Keratinocyte (primary cell): ENCODE results near the gene N4BP3. TPM values are rescaled to one million over a fixed set of nuclear protein-coding genes. Genes with fewer than 3 reads are reported as not detected.

Source experiments
- DNase-seq: peaks from one replicate; pipeline ENCODE4 v3.0.0-alpha.2; 2011; ENCODE audit warnings: low read depth, missing footprints, low spot score
- FAIRE-seq: peaks from 2 replicates; lab custom pipeline; 2011; peaks lifted over from hg19 to GRCh38; lab: Jason Lieb, UNC
- H2AFZ ChIP-seq: 2 replicates; pipeline ENCODE4 v1.6.0; 2012; ENCODE audit warnings: low read length, control low read depth, inconsistent platforms; ENCODE audit not compliant: control insufficient read depth
- H3K27ac ChIP-seq: 2 replicates; pipeline ENCODE4 v1.5.1; 2011; ENCODE audit warnings: low read length; ENCODE audit not compliant: control insufficient read depth, insufficient read depth
- H3K27me3 ChIP-seq: 3 replicates; pipeline ENCODE4 v1.6.0; 2011; ENCODE audit warnings: low read length; ENCODE audit not compliant: control insufficient read depth, insufficient read depth; ENCODE audit errors: extremely low read depth
- H3K36me3 ChIP-seq, 2 experiments: 2 replicates in 1 of 2; 3 replicates in 1 of 2; pipeline ENCODE4 v1.5.1; 2011; ENCODE audit warnings: low read length in 2 of 2, mild to moderate bottlenecking in 1 of 2; ENCODE audit not compliant: control insufficient read depth in 2 of 2, insufficient read depth in 2 of 2; ENCODE audit errors: extremely low read depth in 1 of 2
- H3K4me1 ChIP-seq: 3 replicates; pipeline ENCODE4 v1.5.1; 2011; ENCODE audit warnings: low read length; ENCODE audit not compliant: control insufficient read depth, insufficient read depth; ENCODE audit errors: extremely low read depth
- H3K4me2 ChIP-seq: 3 replicates; pipeline ENCODE4 v1.6.0; 2011; ENCODE audit warnings: low read depth, low read length; ENCODE audit not compliant: control insufficient read depth, insufficient read depth; ENCODE audit errors: extremely low read depth
- H3K4me3 ChIP-seq, 3 experiments: fragments of 200-600 bp in 1 of 3; sonication (generic) in 1 of 3; 2 replicates in 2 of 3; 3 replicates in 1 of 3; pipeline ENCODE4 v1.5.1; 2011 to 2016; ENCODE audit warnings: low read length in 3 of 3, mild to moderate bottlenecking in 3 of 3, control low read depth in 2 of 3, inconsistent platforms in 1 of 3, low read depth in 1 of 3, mixed read lengths in 1 of 3, mixed run types in 1 of 3, moderate library complexity in 1 of 3; ENCODE audit not compliant: control insufficient read depth in 2 of 3, insufficient read depth in 2 of 3; ENCODE audit errors: extremely low read depth in 1 of 3
- H3K79me2 ChIP-seq: 2 replicates; pipeline ENCODE4 v1.6.0; 2012; ENCODE audit warnings: low read length; ENCODE audit not compliant: control insufficient read depth, insufficient read depth
- H3K9ac ChIP-seq: 3 replicates; pipeline ENCODE4 v1.6.0; 2011; ENCODE audit warnings: low read length; ENCODE audit not compliant: control insufficient read depth, insufficient read depth; ENCODE audit errors: extremely low read depth
- H3K9me1 ChIP-seq: 3 replicates; pipeline ENCODE4 v1.6.0; 2011; ENCODE audit warnings: low read length; ENCODE audit not compliant: control insufficient read depth, insufficient read depth; ENCODE audit errors: extremely low read depth
- H3K9me3 ChIP-seq: 2 replicates; pipeline ENCODE4 v1.5.1; 2012; ENCODE audit warnings: low read depth, low read length; ENCODE audit not compliant: control insufficient read depth
- H4K20me1 ChIP-seq: 3 replicates; pipeline ENCODE4 v1.6.0; 2011; ENCODE audit warnings: low read length; ENCODE audit not compliant: control insufficient read depth, insufficient read depth; ENCODE audit errors: extremely low read depth
- EZH2 ChIP-seq: IDR thresholded peaks from one replicate; pipeline ENCODE4 v1.6.1; 2012; ENCODE audit warnings: inconsistent platforms, mild to moderate bottlenecking, low read length, moderate library complexity
- dilution Hi-C: fragments of 300-500 bp; cut with MboI; formaldehyde crosslinking; loops from one replicate; pipeline ENCODE4 v1.7.0; 2020; ENCODE audit warnings: low sequenced_read_pairs; ENCODE audit not compliant: extremely low pct_ligation_motif_present
- polyA plus RNA-seq, 5 experiments: library from polyadenylated mRNA; depleted of rRNA in 3 of 5; stranded (reverse) in 3 of 5; stranded (forward) in 1 of 5; unstranded in 1 of 5; fragments of >200 nt; gene quantifications; 1 replicate in 1 of 5; 2 replicates in 3 of 5; 3 replicates in 1 of 5; pipeline versions ENCODE4 v1.2.1 to v1.2.3, GENCODE V29; 2011 to 2012; ENCODE audit warnings: missing spikeins in 2 of 5, low read depth in 1 of 5, low replicate concordance in 1 of 5
- TF ChIP-seq, protein P1 (sequence below), 3 experiments: IDR thresholded peaks in 1 of 3; conservative IDR thresholded peaks in 1 of 3; optimal IDR thresholded peaks in 1 of 3; 2 replicates in 2 of 3; 3 replicates in 1 of 3; pipeline versions ENCODE3 to v1.5.1; 2011; ENCODE audit warnings: low read length in 3 of 3, mild to moderate bottlenecking in 3 of 3, moderate library complexity in 2 of 3, control low read depth in 1 of 3, inconsistent platforms in 1 of 3; ENCODE audit not compliant: insufficient read depth in 2 of 3; ENCODE audit errors: extremely low read depth in 1 of 3

The N4BP3 gene
- polyA plus RNA-seq, 1 donor (not counting 4 experiments of a cell fraction or from before 2014, with no cell fraction given), result 1.0 TPM

DNA sequence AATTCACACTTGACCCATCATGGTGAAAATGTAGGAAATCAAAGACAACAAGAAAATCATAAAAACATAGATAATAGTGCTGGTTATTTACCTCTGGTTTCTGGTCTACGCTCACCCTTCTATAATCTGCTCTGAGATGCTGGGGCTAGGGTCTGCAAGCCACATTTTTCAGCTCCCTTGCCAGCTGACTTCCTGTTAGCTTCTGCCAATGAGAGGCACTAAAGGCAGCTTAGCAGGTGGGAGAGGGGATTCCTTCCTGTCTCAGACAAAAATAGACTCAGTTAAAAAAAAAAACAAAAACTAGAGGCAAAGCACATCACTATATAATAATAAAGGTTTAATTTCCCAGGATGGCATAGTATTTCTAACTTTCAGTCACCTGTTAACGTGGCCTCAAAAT is 20.2 kb upstream of the N4BP3 start:
- Histone ChIP-seq H3K4me3 (no peak overlapping the region), H3K9me3 (no peaks in the 10 kb centered on the region), H3K9ac (no peak overlapping the region), H3K27ac (no peak overlapping the region), H4K20me1 (no peaks in the 10 kb centered on the region), H3K79me2 (no peaks in the 10 kb centered on the region), H3K4me1 (no peaks in the 10 kb centered on the region), H3K36me3 (no peaks in the 10 kb centered on the region), H3K4me2 (no peak overlapping the region), H3K27me3 (peaks cover 3% of the 10 kb centered on the region), H3K9me1 (no peaks in the 10 kb centered on the region), H2AFZ (no peak overlapping the region)
- FAIRE-seq, result no peak
- TF ChIP-seq EZH2, result no peak
- TF ChIP-seq, protein P1, sequence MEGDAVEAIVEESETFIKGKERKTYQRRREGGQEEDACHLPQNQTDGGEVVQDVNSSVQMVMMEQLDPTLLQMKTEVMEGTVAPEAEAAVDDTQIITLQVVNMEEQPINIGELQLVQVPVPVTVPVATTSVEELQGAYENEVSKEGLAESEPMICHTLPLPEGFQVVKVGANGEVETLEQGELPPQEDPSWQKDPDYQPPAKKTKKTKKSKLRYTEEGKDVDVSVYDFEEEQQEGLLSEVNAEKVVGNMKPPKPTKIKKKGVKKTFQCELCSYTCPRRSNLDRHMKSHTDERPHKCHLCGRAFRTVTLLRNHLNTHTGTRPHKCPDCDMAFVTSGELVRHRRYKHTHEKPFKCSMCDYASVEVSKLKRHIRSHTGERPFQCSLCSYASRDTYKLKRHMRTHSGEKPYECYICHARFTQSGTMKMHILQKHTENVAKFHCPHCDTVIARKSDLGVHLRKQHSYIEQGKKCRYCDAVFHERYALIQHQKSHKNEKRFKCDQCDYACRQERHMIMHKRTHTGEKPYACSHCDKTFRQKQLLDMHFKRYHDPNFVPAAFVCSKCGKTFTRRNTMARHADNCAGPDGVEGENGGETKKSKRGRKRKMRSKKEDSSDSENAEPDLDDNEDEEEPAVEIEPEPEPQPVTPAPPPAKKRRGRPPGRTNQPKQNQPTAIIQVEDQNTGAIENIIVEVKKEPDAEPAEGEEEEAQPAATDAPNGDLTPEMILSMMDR (optimal IDR thresholded peaks at IDR 0.05 in 1 of 3, IDR thresholded peaks at IDR 0.05 in 1 of 3, conservative IDR thresholded peaks at IDR 0.05 in 1 of 3; ENCODE audit: extremely low read depth in 1 of 3, insufficient read depth in 2 of 3, low read length in 3 of 3), result no peak
- dilution Hi-C loops, result no loop called here
- DNase-seq, result no peak

GRCh38 chr5:178094345-178094744 is 19.0 kb upstream of the N4BP3 start:
- Histone ChIP-seq H3K4me3 (no peak overlapping the region), H3K4me1 (no peaks in the 10 kb centered on the region), H3K9me1 (no peaks in the 10 kb centered on the region), H3K4me2 (no peak overlapping the region), H3K27ac (no peak overlapping the region), H3K36me3 (no peaks in the 10 kb centered on the region), H2AFZ (no peak overlapping the region), H4K20me1 (no peaks in the 10 kb centered on the region), H3K9me3 (no peaks in the 10 kb centered on the region), H3K27me3 (peaks cover 3% of the 10 kb centered on the region), H3K9ac (no peak overlapping the region), H3K79me2 (no peaks in the 10 kb centered on the region)
- no peak for FAIRE-seq
- no peak for DNase-seq
- dilution Hi-C loops, result no loop called here
- TF ChIP-seq, protein P1 (optimal IDR thresholded peaks at IDR 0.05 in 1 of 3, IDR thresholded peaks at IDR 0.05 in 1 of 3, conservative IDR thresholded peaks at IDR 0.05 in 1 of 3; ENCODE audit: extremely low read depth in 1 of 3, insufficient read depth in 2 of 3, low read length in 3 of 3), result no peak
- TF ChIP-seq EZH2, result no peak
